OCI-LY1 (cell line): ENCODE measurements around the gene CFAP99.

Source experiments
- H2AFZ ChIP-seq: fragments of 200-600 bp; sonication (generic), shearing (Covaris generic); 2 replicates; pipeline ENCODE4 v1.6.0; 2014; ENCODE audit warnings: antibody characterized with exemption, mild to moderate bottlenecking, low read length
- H3F3A ChIP-seq: fragments of 200-600 bp; sonication (generic), shearing (Covaris generic); 2 replicates; pipeline ENCODE4 v1.6.0; 2014; ENCODE audit warnings: mild to moderate bottlenecking, antibody characterized with exemption, low read length, moderate library complexity; ENCODE audit not compliant: insufficient read depth
- H3K27ac ChIP-seq: fragments of 200-600 bp; sonication (generic); 2 replicates; pipeline ENCODE4 v1.5.1; 2014; ENCODE audit warnings: low read length, mixed run types, mild to moderate bottlenecking, low read depth; ENCODE audit not compliant: poor library complexity, severe bottlenecking
- H3K27me3 ChIP-seq: fragments of 200-600 bp; sonication (generic); 2 replicates; pipeline ENCODE4 v1.6.0; 2014; ENCODE audit warnings: antibody characterized with exemption, mild to moderate bottlenecking, low read length, moderate library complexity; ENCODE audit not compliant: insufficient read depth
- H3K36me3 ChIP-seq: fragments of 200-600 bp; sonication (generic); 2 replicates; pipeline ENCODE4 v1.6.1; 2014; ENCODE audit warnings: mild to moderate bottlenecking, antibody characterized with exemption, low read length, moderate library complexity, mixed read lengths; ENCODE audit not compliant: insufficient read depth
- H3K4me1 ChIP-seq: fragments of 200-600 bp; sonication (generic); 2 replicates; pipeline ENCODE4 v1.5.1; 2014; ENCODE audit warnings: mild to moderate bottlenecking, low read length, moderate library complexity; ENCODE audit not compliant: insufficient read depth, severe bottlenecking
- H3K4me2 ChIP-seq: fragments of 200-600 bp; sonication (generic), shearing (Covaris generic); 2 replicates; pipeline ENCODE4 v1.6.1; 2014; ENCODE audit warnings: low read length
- H3K4me3 ChIP-seq: fragments of 200-600 bp; sonication (generic); 2 replicates; pipeline ENCODE4 v1.5.1; 2014; ENCODE audit warnings: low read length, low read depth, mild to moderate bottlenecking, mixed read lengths; ENCODE audit not compliant: poor library complexity, severe bottlenecking
- H3K79me2 ChIP-seq: fragments of 200-600 bp; shearing (Covaris generic); 2 replicates; pipeline ENCODE4 v1.6.1; 2016; ENCODE audit warnings: mixed run types, low read length, mixed read lengths; ENCODE audit not compliant: insufficient read depth
- H3K9ac ChIP-seq: fragments of 200-600 bp; sonication (generic), shearing (Covaris generic); 2 replicates; pipeline ENCODE4 v1.6.1; 2014; ENCODE audit warnings: mild to moderate bottlenecking, low read length, mixed read lengths
- H3K9me2 ChIP-seq: fragments of 200-600 bp; sonication (generic), shearing (Covaris generic); 2 replicates; pipeline ENCODE4 v1.6.1; 2014; ENCODE audit warnings: low read depth, mild to moderate bottlenecking, low read length, mixed read lengths
- H3K9me3 ChIP-seq: fragments of 200-600 bp; shearing (Covaris generic); 2 replicates; pipeline ENCODE4 v1.6.1; 2014; ENCODE audit warnings: low read length, mixed read lengths
- H4K20me1 ChIP-seq: fragments of 200-600 bp; sonication (generic), shearing (Covaris generic); 2 replicates; pipeline ENCODE4 v1.6.0; 2016; ENCODE audit warnings: mild to moderate bottlenecking, low read length; ENCODE audit not compliant: insufficient read depth
- CTCF ChIP-seq: fragments of 200-600 bp; sonication (generic), shearing (Covaris generic); IDR thresholded peaks from 2 replicates; pipeline ENCODE4 v1.5.1; 2017; ENCODE audit warnings: mild to moderate bottlenecking, antibody characterized with exemption, low read length, moderate library complexity, mixed read lengths
- EZH2 ChIP-seq: fragments of 200-600 bp; sonication (generic), shearing (Covaris generic); IDR thresholded peaks from 2 replicates; pipeline ENCODE4 v1.8.0; 2017; ENCODE audit warnings: borderline replicate concordance, mixed run types, mild to moderate bottlenecking, antibody characterized with exemption, low read length, moderate library complexity, mixed read lengths

Gene CFAP99

GRCh38 chr4:2417765-2418649 is 748 bp upstream of the CFAP99 start, which contains the start of gene ZFYVE28:
TSS of gene ZFYVE28 (minus strand) at chr4:2418645. CDS start at chr4:2418323, 322 bp downstream.
- Histone ChIP-seq H2AFZ (no peak within 1 kb of the TSS), H3K27me3 (no peaks in the 10 kb centered on the region), H3K4me3 (peak within 1 kb of the TSS; percentile 55), H3K27ac (no peak within 1 kb of the TSS), H3K9me3 (no peaks in the 10 kb centered on the region), H3K4me1 (peaks cover 14% of the 10 kb centered on the region), H3K36me3 (no peaks in the 10 kb centered on the region), H3F3A (no peaks in the 10 kb centered on the region), H4K20me1 (no peaks in the 10 kb centered on the region), H3K4me2 (peak within 1 kb of the TSS; percentile 82), H3K79me2 (no peaks in the 10 kb centered on the region), H3K9me2 (no peaks in the 10 kb centered on the region), H3K9ac (no peak within 1 kb of the TSS; the same call in 1 of the 2 replicates)
- TF ChIP-seq EZH2 (no peak), CTCF (no peak)

GRCh38 chr4:2419814-2420213 is 1.1 kb downstream of the CFAP99 start:
- Histone ChIP-seq H3K4me1 (peaks cover 14% of the 10 kb centered on the region), H3K9me3 (no peaks in the 10 kb centered on the region), H3K4me2 (no peak overlapping the region), H3K9me2 (no peaks in the 10 kb centered on the region), H3K9ac (no peak overlapping the region), H2AFZ (no peak overlapping the region), H3K36me3 (no peaks in the 10 kb centered on the region), H3K27ac (no peak overlapping the region), H3K27me3 (no peaks in the 10 kb centered on the region), H4K20me1 (no peaks in the 10 kb centered on the region), H3K4me3 (no peak overlapping the region), H3F3A (no peaks in the 10 kb centered on the region), H3K79me2 (no peaks in the 10 kb centered on the region)
- TF ChIP-seq CTCF (no peak), EZH2 (no peak)

GRCh38 chr4:2421928-2422327 is 3.2 kb downstream of the CFAP99 start:
- H3K27me3 ChIP-seq = no peaks in the 10 kb centered on the region
- H3K9me2 ChIP-seq = no peaks in the 10 kb centered on the region
- H3K27ac ChIP-seq = no peak overlapping the region
- no peak overlapping the region for H3K9ac ChIP-seq
- no peaks in the 10 kb centered on the region for H3F3A ChIP-seq
- H3K4me1 ChIP-seq = peaks cover 14% of the 10 kb centered on the region
- no peaks in the 10 kb centered on the region for H3K79me2 ChIP-seq
- no peaks in the 10 kb centered on the region for H3K36me3 ChIP-seq
- no peak overlapping the region for H2AFZ ChIP-seq
- no peak overlapping the region for H3K4me2 ChIP-seq
- no peak for TF ChIP-seq EZH2
- TF ChIP-seq CTCF = no peak
- H3K9me3 ChIP-seq = no peaks in the 10 kb centered on the region
- no peaks in the 10 kb centered on the region for H4K20me1 ChIP-seq
- no peak overlapping the region for H3K4me3 ChIP-seq
